GM18867 (cell line): Measurements from ENCODE around the gene MRAP2.
"Not testable (repeated sequence)": the region's sequence is repeated elsewhere in the genome, so short reads cannot be mapped to it uniquely, and the experiment has no call there.

Experiments used
- ATAC-seq: cut with Tn5 transposase; IDR thresholded peaks from one replicate; pipeline ENCODE4 v1.9.1; 2021; ENCODE audit warnings: mild to moderate bottlenecking, moderate library complexity; ENCODE audit not compliant: unreplicated experiment

Gene MRAP2

DNA sequence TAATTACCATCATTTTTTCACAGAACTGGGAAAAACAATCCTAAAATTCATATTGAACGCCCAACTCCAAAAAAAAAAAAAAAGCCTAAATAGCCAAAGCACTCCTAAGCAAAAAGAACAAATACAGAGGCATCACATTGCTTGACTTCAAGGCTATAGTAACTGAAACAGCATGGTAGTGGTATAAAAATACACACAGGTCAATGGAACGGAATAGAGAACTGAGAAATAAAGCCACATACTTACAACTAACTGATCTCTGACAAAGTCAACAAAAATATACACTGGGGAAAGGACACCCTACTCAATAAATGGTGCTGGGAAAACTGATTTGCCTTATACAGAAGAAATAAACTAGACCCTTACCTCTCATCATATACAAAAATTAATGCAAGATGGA, 89.6 kb downstream of the MRAP2 start:
- no peak for ATAC-seq

DNA sequence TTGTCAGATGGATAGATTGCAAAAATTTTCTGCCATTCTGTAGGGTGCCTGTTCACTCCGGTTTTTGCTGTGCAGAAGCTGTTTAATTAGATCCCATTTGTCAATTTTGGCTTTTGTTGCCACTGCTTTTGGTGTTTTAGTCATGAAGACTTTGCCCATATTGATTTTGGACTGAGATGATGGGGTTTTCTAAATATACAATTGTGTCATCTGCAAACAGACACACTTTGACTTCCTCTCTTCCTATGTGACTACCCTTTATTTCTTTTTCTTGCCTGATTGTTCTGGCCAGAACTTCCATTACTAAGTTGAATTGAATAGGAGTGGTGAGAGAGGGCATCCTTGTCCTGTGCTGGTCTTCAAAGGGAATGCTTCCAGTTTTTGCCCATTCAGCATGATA, 96.0 kb downstream of the MRAP2 start:
- ATAC-seq, result not testable (repeated sequence)

DNA sequence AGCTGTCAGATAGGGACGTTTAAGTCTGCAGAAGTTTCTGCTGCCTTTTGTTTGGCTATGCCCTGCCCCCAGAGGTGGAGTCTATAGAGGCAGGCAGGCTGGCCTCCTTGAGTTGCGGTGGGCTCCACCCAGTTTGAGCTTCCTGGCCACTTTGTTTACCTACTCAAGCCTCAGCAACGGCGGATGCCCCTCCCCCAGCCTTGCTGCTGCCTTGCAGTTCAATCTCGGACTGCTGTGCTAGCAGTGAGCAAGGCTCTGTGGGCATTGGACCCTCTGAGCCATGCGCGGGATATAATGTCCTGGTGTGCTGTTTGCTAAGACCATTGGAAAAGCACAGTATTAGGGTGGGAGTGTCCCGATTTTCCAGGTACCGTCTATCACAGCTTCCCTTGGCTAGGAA, 99.8 kb downstream of the MRAP2 start:
- not testable (repeated sequence) for ATAC-seq

DNA sequence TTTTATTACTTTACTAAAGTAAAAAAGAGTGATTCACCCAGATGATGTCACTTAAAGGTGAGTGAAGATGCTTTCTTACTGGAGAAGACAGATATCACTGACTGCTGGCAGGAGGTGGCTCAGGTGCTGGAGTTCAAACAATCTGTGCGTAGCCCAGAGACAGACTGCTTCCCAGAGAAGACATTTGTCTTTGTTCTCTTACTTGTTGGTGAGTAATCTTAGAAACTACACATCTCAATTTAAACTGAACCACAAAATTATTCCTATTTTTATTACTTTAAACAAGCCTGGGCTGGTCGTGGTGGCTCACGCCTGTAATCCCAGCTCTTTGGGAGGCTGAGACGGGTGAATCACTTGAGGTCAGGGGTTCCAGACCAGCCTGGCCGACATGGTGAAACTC, 101.7 kb downstream of the MRAP2 start:
- no peak for ATAC-seq

DNA sequence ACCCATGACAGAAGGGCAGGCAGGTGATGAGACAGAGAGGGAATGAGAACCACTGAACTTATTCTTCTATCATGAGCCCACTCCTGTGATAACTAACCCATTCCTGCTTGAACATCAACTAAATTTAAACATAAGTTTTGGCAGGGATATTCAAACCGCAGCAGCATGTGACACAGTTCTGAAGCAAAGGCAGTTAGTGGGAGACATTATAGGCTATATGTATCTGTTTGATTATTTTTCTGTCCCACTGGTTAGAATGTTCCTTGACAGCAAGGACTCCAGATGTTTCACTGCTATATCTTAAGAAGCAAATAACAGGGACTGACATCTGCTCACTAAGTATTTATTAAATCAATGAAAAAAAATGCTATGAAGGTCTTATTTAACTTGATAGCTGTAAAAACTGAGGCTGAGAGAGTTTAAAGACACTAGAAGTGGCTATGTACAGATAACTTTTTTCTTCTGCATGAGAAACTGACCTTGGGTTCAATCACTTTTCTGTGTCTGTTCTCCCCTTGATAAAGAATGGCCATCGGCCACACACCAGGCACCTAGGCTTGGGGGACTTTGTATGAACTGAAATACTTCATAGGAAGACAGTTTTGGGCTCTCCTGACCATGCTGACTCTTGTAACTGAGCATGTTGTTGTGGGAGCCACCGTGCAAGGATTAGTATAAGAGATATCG, 102.9 kb downstream of the MRAP2 start:
- ATAC-seq, result no peak

DNA sequence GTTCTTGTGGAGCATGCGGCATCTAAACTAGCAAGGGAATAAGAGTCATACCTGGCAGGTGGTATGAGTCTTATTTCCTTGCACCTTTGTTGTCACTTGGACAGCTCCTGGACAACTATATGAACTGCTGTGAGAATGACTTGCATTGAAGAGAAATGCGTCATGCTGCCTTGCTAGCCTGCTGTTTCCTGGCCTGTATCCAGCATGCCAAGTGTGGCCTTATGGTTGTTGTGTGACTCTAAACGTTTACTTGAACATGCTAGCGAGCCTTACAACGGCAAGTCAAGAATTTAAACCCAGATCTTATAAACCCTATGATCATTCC, 103.4 kb downstream of the MRAP2 start:
- no peak for ATAC-seq

DNA sequence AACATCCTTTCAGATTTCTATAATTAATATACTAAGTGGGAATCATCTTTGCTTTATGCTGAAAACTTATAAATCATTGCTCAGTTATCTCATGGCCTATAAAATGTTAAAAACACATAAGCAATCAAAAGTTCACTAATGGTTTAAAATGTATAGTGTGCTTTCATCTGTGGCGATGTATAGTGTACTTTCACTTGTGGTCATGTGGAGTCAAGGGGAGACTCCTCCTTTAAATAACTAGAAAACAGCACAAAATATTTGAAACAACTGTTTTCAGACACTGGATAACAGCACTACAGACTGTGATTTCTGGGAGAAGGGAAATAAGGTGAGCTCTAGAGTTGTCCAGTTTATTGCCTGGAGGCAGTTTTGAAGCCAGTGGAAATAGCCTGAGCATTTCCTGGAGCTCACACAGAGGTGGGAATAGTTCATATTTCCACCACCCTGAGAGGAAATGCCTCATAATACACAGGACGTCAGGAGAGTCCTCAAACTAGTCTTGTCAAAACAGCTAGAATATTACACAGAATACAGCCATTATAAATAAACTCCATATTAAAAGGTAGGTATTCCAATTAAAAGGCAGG, 104.5 kb downstream of the MRAP2 start:
- no peak for ATAC-seq

DNA sequence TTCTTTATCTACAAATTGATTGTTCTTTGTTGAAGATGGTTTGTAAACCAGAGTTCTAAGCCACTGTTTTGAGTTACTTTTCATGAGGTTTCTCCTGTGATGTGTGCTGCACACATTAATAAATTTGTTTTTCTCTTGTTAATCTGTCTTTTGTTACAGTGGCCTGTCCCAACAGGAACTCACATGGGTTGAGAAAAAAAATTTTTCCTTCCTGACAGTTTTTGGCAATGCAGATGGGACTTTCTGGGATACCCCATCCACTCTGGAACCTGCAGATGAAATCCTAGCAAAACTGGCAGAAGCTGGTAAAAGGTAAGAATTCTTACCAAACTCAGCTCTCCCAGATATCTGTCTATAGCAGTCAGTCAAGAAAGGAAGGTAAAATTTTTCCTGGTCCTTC, 105.7 kb downstream of the MRAP2 start:
- ATAC-seq, result no peak
